Lung (tissue), 12 donors: ENCODE results near the gene ADAMTS17. TPM values are rescaled to one million over a fixed set of nuclear protein-coding genes. Genes with fewer than 3 reads are reported as not detected.

Source experiments
- ATAC-seq: fragments of 200-7000 bp; cut with Tn5 transposase; one replicate; pipeline ENCODE4 v1.9.1; 2020; ENCODE audit warnings: moderate number of reproducible peaks; ENCODE audit not compliant: insufficient read depth, low FRiP score
- DNase-seq, 3 donors: peaks; one replicate each; pipeline ENCODE4 v3.0.0-alpha.2; 2013 to 2017
- H3K27ac ChIP-seq, 2 donors: one replicate each; pipeline ENCODE4 v1.5.1; 2013; ENCODE audit warnings: mild to moderate bottlenecking in 2 of 2, moderate library complexity in 2 of 2, control low read depth in 1 of 2, inconsistent platforms in 1 of 2, low read depth in 1 of 2, low read length in 1 of 2
- H3K27me3 ChIP-seq, 3 donors: one replicate each; pipeline ENCODE4 v1.5.1; 2013; ENCODE audit warnings: low read length in 2 of 3; ENCODE audit not compliant: control insufficient read depth in 3 of 3, insufficient read depth in 3 of 3
- H3K36me3 ChIP-seq, 4 donors: one replicate each; pipeline ENCODE4 v1.5.1; 2013; ENCODE audit warnings: low read length in 4 of 4, mild to moderate bottlenecking in 1 of 4, moderate library complexity in 1 of 4; ENCODE audit not compliant: control insufficient read depth in 4 of 4, insufficient read depth in 4 of 4
- H3K4me1 ChIP-seq, 5 donors: one replicate each; pipeline ENCODE4 v1.5.1; 2013; ENCODE audit warnings: low read length in 5 of 5, mild to moderate bottlenecking in 2 of 5, moderate library complexity in 1 of 5; ENCODE audit not compliant: control insufficient read depth in 5 of 5, insufficient read depth in 5 of 5
- H3K4me3 ChIP-seq: one replicate; pipeline ENCODE4 v1.5.1; 2013; ENCODE audit warnings: mild to moderate bottlenecking, control low read depth, moderate library complexity
- H3K9ac ChIP-seq, 2 donors: one replicate each; pipeline ENCODE4 v1.5.1; 2013; ENCODE audit warnings: low read length in 2 of 2, control low read depth in 1 of 2; ENCODE audit not compliant: insufficient read depth in 1 of 2
- H3K9me3 ChIP-seq, 4 donors: one replicate each; pipeline ENCODE4 v1.5.1; 2013; ENCODE audit warnings: low read length in 3 of 4, mild to moderate bottlenecking in 1 of 4, moderate library complexity in 1 of 4; ENCODE audit not compliant: control insufficient read depth in 4 of 4, insufficient read depth in 3 of 4
- CTCF ChIP-seq: IDR thresholded peaks from 2 replicates; pipeline ENCODE4 v1.5.1; 2012; ENCODE audit warnings: mild to moderate bottlenecking; ENCODE audit errors: control extremely low read depth, extremely low read depth
- WGBS, 2 donors: extraction: QIAGEN DNeasy Blood & Tissue Kit; methylation state at CpG; one replicate each; pipeline ENCODE4 v1.1.7; 2013; 5-methylcytosine and 5-hydroxymethylcytosine counted together
- polyA plus RNA-seq, 2 donors: library from polyadenylated mRNA; stranded (reverse); fragments of 200-250 nt; gene quantifications; one replicate each; pipeline ENCODE4 v1.2.1, GENCODE V29; 2013
- total RNA-seq, 2 donors: library from RNA; depleted of rRNA in 1 of 2; stranded (reverse); fragments of >200 nt in 1 of 2; gene quantifications; one replicate each; pipeline ENCODE4 v1.2.1, GENCODE V29; 2014 to 2021
- donor health status: control.
- donor health status: control.
- donor health status: Bipolar disorder and iron deficiency.
- donor health status: healthy.
- donor health status: DM: yes; HTN: yes; CAD: no.

ADAMTS17 gene
- total and polyA plus RNA-seq, 4 donors: 0.47 to 6.6 (median 2.2) TPM

DNA sequence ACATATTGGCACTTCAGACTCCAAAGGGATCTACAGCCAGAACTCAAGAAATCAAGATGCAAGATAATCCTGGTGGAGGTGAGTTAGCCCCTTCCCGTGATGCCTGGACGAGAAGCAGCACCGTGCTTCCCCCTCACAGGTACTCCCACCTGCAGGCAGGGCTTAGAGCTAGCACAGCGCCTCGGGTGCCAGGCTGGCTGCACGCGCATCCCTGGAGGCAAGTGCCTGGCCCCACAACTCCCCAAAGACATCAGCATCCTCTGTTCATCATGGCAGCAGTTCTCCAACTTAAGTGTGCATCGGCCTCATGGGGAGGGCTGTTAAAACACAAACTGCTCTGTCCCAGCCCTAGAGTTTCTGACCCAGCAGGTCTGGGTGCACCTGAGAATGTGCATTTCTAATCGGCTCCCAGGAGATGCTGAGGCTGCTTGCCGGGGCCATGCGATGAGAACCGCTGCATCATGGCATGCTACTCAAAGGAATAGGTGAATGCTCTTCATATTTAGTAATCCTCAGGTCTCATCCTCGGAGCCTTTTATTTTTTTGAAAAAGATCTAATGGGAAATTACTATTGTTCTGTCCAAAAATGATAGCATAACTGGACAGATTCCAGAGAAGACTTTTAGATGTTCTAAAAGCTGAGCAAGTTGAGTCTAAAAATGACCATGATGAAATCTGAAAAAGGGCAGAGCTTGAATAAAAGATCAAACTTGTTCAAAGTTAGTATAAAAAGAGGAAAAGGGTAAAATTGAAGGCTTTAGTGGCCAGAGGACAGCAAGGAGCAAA, 244.2 kb downstream of the ADAMTS17 start:
- no peak overlapping the region for H3K9ac ChIP-seq
- DNase-seq (no peak), ATAC-seq (no peak)
- 88 to 90% methylated on average over 13 of the region's 13 CpGs for WGBS, 2 donors
- H3K36me3 ChIP-seq: no peaks in the 10 kb centered on the region
- no peak for TF ChIP-seq CTCF
- no peak overlapping the region for H3K4me3 ChIP-seq
- peaks cover 0 to 7% (median 0%) of the 10 kb centered on the region in 4 donors for H3K9me3 ChIP-seq
- no peak overlapping the region for H3K27ac ChIP-seq
- H3K27me3 ChIP-seq: no peaks in the 10 kb centered on the region
- peaks cover 0 to 4% (median 0%) of the 10 kb centered on the region in 5 donors for H3K4me1 ChIP-seq

DNA sequence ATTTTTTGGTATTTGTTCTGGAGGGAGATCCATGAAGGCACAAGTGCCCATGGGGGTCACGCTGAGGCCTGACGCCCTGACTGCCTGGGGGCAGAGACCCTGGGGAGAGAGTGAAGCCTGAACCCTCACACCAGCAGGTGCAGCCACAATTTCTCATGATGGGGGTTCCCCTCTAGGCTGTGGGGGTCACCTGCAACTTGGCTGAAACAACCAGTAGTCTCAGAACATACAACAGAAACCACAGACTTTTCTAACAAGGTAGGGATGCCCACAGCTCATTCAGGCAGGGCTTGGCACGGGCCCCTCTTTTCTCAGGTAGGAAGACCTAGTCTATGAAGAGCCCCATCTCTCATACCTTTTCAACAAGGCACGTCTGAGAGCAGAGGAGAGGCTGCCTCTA, 245.1 kb downstream of the ADAMTS17 start:
- ATAC-seq: no peak
- Histone ChIP-seq H3K4me1 (peaks cover 0 to 4% (median 0%) of the 10 kb centered on the region in 5 donors), H3K4me3 (no peak overlapping the region), H3K27me3 (no peaks in the 10 kb centered on the region), H3K9me3 (peaks cover 0 to 6% (median 0%) of the 10 kb centered on the region in 4 donors), H3K9ac (no peak overlapping the region), H3K36me3 (no peaks in the 10 kb centered on the region), H3K27ac (no peak overlapping the region)
- DNase-seq: no peak
- whole genome bisulfite sequencing, 2 donors: 82 to 86% methylated on average over 4 of the region's 4 CpGs
- no peak for TF ChIP-seq CTCF

GRCh38 chr15:100096248-100096600, 245.6 kb downstream of the ADAMTS17 start:
- no peaks in the 10 kb centered on the region for H3K36me3 ChIP-seq
- H3K4me1 ChIP-seq: peaks cover 0 to 4% (median 0%) of the 10 kb centered on the region in 5 donors
- ATAC-seq (no peak), DNase-seq (no peak)
- no peaks in the 10 kb centered on the region for H3K27me3 ChIP-seq
- no peak overlapping the region for H3K9ac ChIP-seq
- H3K9me3 ChIP-seq: peaks cover 0 to 6% (median 0%) of the 10 kb centered on the region in 4 donors
- H3K27ac ChIP-seq: no peak overlapping the region
- WGBS, 2 donors: 95 to 96% methylated on average over 9 of the region's 9 CpGs
- no peak for TF ChIP-seq CTCF
- H3K4me3 ChIP-seq: no peak overlapping the region
